ENCODE results near the gene IL17A.
A peak's percentile ranks its signal among the peaks of the same experiment; 100 is the strongest.

The IL17A gene

GRCh38 chr6:52186075-52186474 lies at the start of gene IL17A:
Gene IL17A (plus strand): TSS chr6:52186375. CDS start chr6:52186432, 57 bp downstream.
- DNase-seq (ENCODE audit: low read depth), result no peak

DNA sequence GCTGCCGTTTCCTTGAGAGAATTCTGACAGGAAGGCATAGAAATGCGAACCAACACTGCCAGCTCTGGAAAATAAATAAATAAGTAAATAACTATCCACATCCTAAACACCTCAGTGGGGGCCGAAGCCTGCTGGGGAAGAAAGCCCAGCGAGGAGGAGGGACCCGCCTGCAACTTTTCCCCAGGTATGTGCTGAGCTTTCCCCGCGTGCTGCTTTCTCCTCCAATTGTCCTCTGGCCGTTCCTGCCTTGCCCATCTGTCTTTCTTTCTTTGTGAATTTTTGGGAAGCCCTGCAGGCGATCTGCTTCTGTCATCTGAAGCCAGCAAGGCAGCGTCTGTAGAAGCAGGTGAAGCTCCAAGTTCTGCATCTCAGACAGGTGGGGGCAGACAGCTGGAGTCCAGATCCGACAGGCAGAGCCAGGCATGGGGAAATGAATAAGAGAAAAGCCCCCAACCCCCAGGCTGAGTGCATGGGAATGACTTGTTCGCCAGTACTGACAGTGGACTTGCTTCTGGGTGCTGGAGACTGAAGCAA lies 49.2 kb upstream of the IL17A start:
- no peak for DNase-seq (ENCODE audit: low read depth)

GRCh38 chr6:52138284-52138683 lies 47.9 kb upstream of the IL17A start:
- no peak for DNase-seq (ENCODE audit: low read depth)

DNA sequence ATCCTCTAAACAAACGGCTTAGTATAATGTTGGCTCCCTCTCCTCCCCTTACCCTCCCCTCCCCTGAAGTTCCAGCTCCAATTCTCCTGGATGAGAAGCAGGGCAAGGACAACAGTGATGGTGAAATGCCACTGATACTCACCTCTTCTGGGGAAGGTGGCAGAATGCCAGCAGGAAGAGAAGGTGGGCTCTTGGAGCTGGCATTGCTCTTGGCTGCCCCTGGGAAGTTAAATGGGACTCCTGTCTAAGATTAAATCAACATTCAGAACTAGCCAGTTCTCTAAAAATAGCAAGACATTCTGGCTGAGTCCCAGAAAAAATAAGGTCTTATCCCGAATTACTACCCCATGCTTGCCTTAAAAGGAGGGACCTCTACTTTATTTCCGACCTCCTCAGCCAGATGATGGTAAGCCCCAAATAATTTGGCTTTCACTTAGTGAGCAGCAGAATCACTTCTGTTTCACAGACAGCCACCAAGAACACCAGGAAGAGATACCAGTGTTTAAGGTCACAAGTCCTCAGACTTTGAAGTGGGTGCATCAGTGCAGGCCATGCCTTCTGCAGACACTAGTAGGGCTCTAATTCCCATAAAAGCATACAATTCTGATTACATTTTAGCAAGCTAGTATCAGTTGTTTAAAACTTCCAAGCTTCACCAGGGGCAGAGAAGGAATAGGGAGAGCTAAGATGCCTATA lies 46.0 kb upstream of the IL17A start:
- DNase-seq (ENCODE audit: low read depth), result peak; percentile 3

- DNase-seq (ENCODE audit: low read depth), result no peak
Observed at GRCh38 chr6:52141596-52141995, 44.6 kb upstream of the IL17A start.

DNA sequence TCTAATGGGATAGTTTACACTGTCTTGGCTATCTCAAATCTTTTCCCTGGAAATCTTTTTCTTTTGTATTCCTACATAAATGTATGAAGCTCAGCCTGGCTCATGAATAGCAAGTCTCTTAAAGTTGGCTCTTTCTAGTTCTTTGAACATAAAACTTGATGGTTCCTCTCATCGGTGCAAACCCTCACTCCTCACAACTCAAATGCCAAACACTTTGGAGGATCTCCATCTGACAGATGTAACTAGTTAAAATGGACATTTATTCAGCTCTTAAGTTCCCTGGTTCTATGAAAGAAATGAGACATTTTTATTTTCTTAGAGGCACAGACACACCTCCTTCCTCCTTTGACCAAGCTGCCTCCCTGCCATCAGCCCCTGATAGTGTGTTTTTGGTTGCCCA lies 43.6 kb upstream of the IL17A start:
- no peak for DNase-seq (ENCODE audit: low read depth)

GRCh38 chr6:52143551-52143950 lies 42.6 kb upstream of the IL17A start:
- DNase-seq (ENCODE audit: low read depth), result no peak

GRCh38 chr6:52144196-52145076 lies 41.7 kb upstream of the IL17A start:
- no peak for DNase-seq (ENCODE audit: low read depth)

- no peak for DNase-seq (ENCODE audit: low read depth)
Observed at GRCh38 chr6:52146851-52147445, 39.2 kb upstream of the IL17A start.

GRCh38 chr6:52149076-52149475 lies 37.1 kb upstream of the IL17A start:
- DNase-seq (ENCODE audit: low read depth), result no peak

- DNase-seq (ENCODE audit: low read depth), result no peak
Observed at GRCh38 chr6:52149949-52150348, 36.2 kb upstream of the IL17A start.

DNA sequence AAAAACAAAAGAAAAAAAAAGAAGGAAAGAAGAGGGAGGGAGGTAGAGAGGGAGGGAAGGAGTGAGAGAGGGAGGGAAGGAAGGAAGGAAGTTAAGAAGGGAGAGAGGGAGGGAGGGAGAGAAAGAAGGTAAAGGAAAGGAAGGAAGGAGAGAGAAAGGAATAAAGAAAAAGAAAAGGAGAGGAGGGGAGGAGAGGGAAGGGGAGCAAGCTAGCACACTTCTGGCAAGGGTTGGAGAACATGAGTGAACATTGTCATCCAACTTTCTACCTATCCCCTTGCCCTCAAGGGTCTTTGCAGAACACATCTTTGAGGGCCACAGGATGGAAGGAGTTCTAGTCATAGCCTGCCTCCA lies 34.1 kb upstream of the IL17A start:
- no peak for DNase-seq (ENCODE audit: low read depth)

DNA sequence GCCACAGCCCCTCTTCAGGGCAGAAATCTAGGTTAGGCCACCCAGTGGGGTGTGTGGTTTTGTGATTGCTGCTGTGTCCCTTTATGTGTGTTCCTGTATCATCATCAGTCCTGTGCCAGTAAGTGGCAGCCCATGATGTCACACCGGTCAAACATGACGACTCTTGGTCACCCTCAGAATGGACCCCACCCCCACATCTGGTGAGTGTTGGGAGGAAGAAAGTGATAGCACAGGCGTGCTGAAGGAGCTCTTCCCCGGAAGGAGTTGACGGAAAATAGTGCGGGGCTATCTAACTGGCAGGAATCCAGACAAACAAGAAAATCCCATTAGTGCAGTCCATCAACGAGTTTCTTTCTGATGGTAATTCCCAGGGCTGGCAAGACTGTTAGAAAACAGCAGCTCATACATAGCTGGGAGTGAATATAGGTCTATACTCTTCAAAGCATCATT lies 33.4 kb upstream of the IL17A start:
- no peak for DNase-seq (ENCODE audit: low read depth)

- no peak for DNase-seq (ENCODE audit: low read depth)
Observed at GRCh38 chr6:52154381-52154780, 31.8 kb upstream of the IL17A start.

- peak; percentile 8 for DNase-seq (ENCODE audit: low read depth)
Observed at GRCh38 chr6:52155791-52156576, 30.2 kb upstream of the IL17A start.

- DNase-seq (ENCODE audit: low read depth), result peak; percentile 8
Observed at GRCh38 chr6:52157301-52157941, 28.8 kb upstream of the IL17A start.

DNA sequence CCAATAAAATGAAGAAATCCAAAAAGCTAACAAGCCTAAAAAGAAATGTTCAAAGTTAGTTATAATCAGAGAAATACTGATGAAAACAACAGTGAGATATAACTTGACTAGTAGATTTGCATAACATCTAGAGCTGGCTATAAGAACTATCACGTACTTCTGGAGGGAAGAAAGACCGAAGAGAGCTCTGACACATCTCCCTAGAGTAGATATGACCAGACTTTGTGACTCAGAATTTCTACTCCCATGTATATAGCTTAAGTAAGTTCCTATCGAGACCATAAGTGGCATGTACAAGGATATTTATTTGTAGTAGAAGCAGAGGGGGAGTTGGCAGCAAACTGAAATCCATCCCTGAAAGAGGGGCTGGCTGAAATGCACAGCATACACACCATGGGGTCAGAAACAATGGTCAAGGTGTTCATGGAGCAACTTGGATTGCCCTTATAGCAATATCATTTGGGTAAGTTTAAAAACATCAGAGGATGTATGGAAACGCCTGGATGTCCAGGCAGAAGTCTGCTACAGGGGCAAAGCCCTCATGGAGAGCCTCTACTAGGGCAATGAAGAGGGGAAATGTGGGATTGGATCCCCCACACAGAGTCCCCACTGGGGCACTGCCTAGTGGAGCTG lies 25.6 kb upstream of the IL17A start:
- DNase-seq (ENCODE audit: low read depth), result no peak

GRCh38 chr6:52161689-52162438 lies 24.3 kb upstream of the IL17A start:
- no peak for DNase-seq (ENCODE audit: low read depth)

- DNase-seq (ENCODE audit: low read depth), result peak; percentile 28
Observed at GRCh38 chr6:52162940-52163908, 23.0 kb upstream of the IL17A start.

All from EH (cell line).